PC-9 (cell line): ENCODE data around the gene RCSD1. TPM values are rescaled to one million over a fixed set of nuclear protein-coding genes. Genes with fewer than 3 reads are reported as not detected.

Source experiments
- BruUV-seq: library from RNA; stranded (reverse); fragments of 400-500 nt; replicated peaks from 2 replicates; lab custom pipeline; 2021; lab: Mats Ljungman, UMichigan
- CTCF ChIA-PET: fragments of 300-600 bp; sonication (Branson Sonifier 250); formaldehyde crosslinking; loops from one replicate; lab custom pipeline; 2022; ENCODE audit warnings: antibody characterized with exemption; lab: Charles Lee
- POLR2A ChIA-PET: fragments of 300-600 bp; sonication (Branson Sonifier 250); formaldehyde crosslinking; loops from one replicate; lab custom pipeline; 2022; ENCODE audit warnings: antibody characterized with exemption; ENCODE audit not compliant: unreplicated experiment; lab: Charles Lee
- DNase-seq, 2 experiments: peaks; one replicate each; pipeline versions ENCODE4 v3.0.0 to v3.0.0-alpha.2; 2015 to 2022; ENCODE audit warnings: mixed read lengths in 1 of 2
- H2AFZ ChIP-seq: fragments of 200-600 bp; sonication (generic); 2 replicates; pipeline ENCODE4 v1.8.1; 2017; ENCODE audit warnings: antibody characterized with exemption
- H3F3A ChIP-seq: fragments of 200-600 bp; sonication (generic); 2 replicates; pipeline ENCODE4 v1.8.1; 2017; ENCODE audit warnings: antibody characterized with exemption, mild to moderate bottlenecking, low read depth; ENCODE audit not compliant: insufficient read depth
- H3K27ac ChIP-seq: fragments of 200-600 bp; sonication (generic); 2 replicates; pipeline ENCODE4 v1.6.1; 2016; ENCODE audit warnings: mixed run types
- H3K27me3 ChIP-seq: fragments of 200-600 bp; sonication (generic); 2 replicates; pipeline ENCODE4 v1.6.1; 2016; ENCODE audit warnings: low read depth, mixed run types; ENCODE audit not compliant: insufficient read depth
- H3K36me3 ChIP-seq: fragments of 200-600 bp; sonication (generic); 2 replicates; pipeline ENCODE4 v1.6.1; 2016; ENCODE audit warnings: low read depth, mixed run types
- H3K4me1 ChIP-seq: fragments of 200-600 bp; sonication (generic); replicated peaks from 2 replicates; pipeline ENCODE4 v1.6.1; 2016; ENCODE audit warnings: mixed run types; ENCODE audit not compliant: insufficient read depth
- H3K4me2 ChIP-seq: fragments of 200-600 bp; sonication (generic); 2 replicates; pipeline ENCODE4 v1.6.1; 2017; ENCODE audit warnings: mixed run types
- H3K4me3 ChIP-seq: fragments of 200-600 bp; sonication (generic); 2 replicates; pipeline ENCODE4 v1.6.1; 2016; ENCODE audit warnings: mixed run types
- H3K79me2 ChIP-seq: fragments of 200-600 bp; sonication (generic); 2 replicates; pipeline ENCODE4 v1.6.1; 2017; ENCODE audit warnings: low read depth, mixed run types
- H3K9me2 ChIP-seq: fragments of 200-600 bp; sonication (generic); 2 replicates; pipeline ENCODE4 v1.8.1; 2017; ENCODE audit warnings: mild to moderate bottlenecking; ENCODE audit not compliant: insufficient read depth
- H3K9me3 ChIP-seq: fragments of 200-600 bp; sonication (generic); 2 replicates; pipeline ENCODE4 v1.8.1; 2016; ENCODE audit warnings: low read depth; ENCODE audit not compliant: insufficient read depth
- H4K20me1 ChIP-seq: fragments of 200-600 bp; sonication (generic); 2 replicates; pipeline ENCODE4 v1.8.1; 2017; ENCODE audit not compliant: insufficient read depth
- CTCF ChIP-seq: fragments of 200-600 bp; sonication (generic); conservative IDR thresholded peaks from 2 replicates; pipeline ENCODE4 v1.6.1; 2017; ENCODE audit warnings: mixed run types, antibody characterized with exemption, mild to moderate bottlenecking, moderate library complexity
- EZH2 ChIP-seq: fragments of 200-600 bp; sonication (generic); IDR thresholded peaks from 2 replicates; pipeline ENCODE4 v1.8.0; 2017; ENCODE audit warnings: antibody characterized with exemption, low read depth
- intact Hi-C: fragments of 100-400 bp; cut with micrococcal nuclease; formaldehyde crosslinking; loops from one replicate; pipeline ENCODE4 v1.10.0; 2022; ENCODE audit not compliant: unreplicated experiment
- total RNA-seq: library from RNA; stranded (reverse); gene quantifications from 2 replicates; pipeline ENCODE4 v1.2.3, GENCODE V29; 2021

The RCSD1 gene
- total RNA-seq, 1 experiment from 2014 or later: not detected

- 0 out of 2 replicates have a peak, but pooled peaks cover 8% of the 10 kb centered on the region for H3K4me1 ChIP-seq
- intact Hi-C loops: no loop called here
- no peaks in the 10 kb centered on the region for H4K20me1 ChIP-seq
- no peak overlapping the region for H3K4me2 ChIP-seq
- H3K4me3 ChIP-seq: no peak overlapping the region
- ChIA-PET CTCF (interaction anchor here (0.5 kb wide), 1 partner anchor 40 kb away, joined by 4 read pairs; no protein-coding TSS in a partner anchor), POLR2A (no interaction called here)
- no peaks in the 10 kb centered on the region for H3K36me3 ChIP-seq
- H3K79me2 ChIP-seq: no peaks in the 10 kb centered on the region
- H3K9me2 ChIP-seq: no peaks in the 10 kb centered on the region
- H3K27me3 ChIP-seq: peaks cover 9% of the 10 kb centered on the region; the same call in 1 of the 2 replicates
- no TSS peak for BruUV-seq
- no peaks in the 10 kb centered on the region for H3F3A ChIP-seq
- no peaks in the 10 kb centered on the region for H3K9me3 ChIP-seq
- H3K27ac ChIP-seq: no peak overlapping the region
- TF ChIP-seq EZH2 (no peak), CTCF (no peak)
- no peak for DNase-seq
- H2AFZ ChIP-seq: no peak overlapping the region
Measured at GRCh38 chr1:167676205-167676915, 46.3 kb downstream of the RCSD1 start.

- no peaks in the 10 kb centered on the region for H3K36me3 ChIP-seq
- H3K4me3 ChIP-seq: no peak overlapping the region
- no TSS peak for BruUV-seq
- ChIA-PET POLR2A (no interaction called here), CTCF (interaction anchor here (0.5 kb wide), 1 partner anchor 39 kb away, joined by 4 read pairs; no protein-coding TSS in a partner anchor)
- no peaks in the 10 kb centered on the region for H4K20me1 ChIP-seq
- H2AFZ ChIP-seq: no peak overlapping the region
- no peaks in the 10 kb centered on the region for H3K79me2 ChIP-seq
- peaks cover 9% of the 10 kb centered on the region; the same call in 1 of the 2 replicates for H3K27me3 ChIP-seq
- no peak overlapping the region for H3K4me2 ChIP-seq
- H3F3A ChIP-seq: no peaks in the 10 kb centered on the region
- H3K9me2 ChIP-seq: no peaks in the 10 kb centered on the region
- no peak overlapping the region for H3K27ac ChIP-seq
- 0 out of 2 replicates have a peak, but pooled peaks cover under 1% of the 10 kb centered on the region for H3K4me1 ChIP-seq
- TF ChIP-seq EZH2 (no peak), CTCF (no peak)
- H3K9me3 ChIP-seq: no peaks in the 10 kb centered on the region
- intact Hi-C loops: no loop called here
- DNase-seq: no peak
Measured at GRCh38 chr1:167676916-167677848, 47.1 kb downstream of the RCSD1 start.

DNA sequence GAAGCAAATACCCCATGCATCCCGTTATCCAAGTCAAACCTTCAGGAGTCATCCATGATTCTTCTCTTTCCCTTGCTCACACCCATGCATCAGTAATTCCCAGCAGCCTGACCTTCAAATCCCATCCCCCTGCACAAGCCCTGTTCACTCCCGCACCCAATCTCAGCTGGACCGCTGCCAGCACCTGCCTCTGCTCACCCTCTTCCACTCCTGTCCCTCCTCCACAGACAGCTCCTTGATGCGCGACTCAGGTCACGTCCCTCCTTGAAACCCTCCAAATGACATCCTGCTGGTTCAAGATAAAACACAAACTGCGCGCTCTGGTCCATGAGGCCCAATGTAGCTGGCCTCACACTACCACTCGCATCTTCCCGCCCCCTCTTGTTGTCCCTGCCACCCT, 48.4 kb downstream of the RCSD1 start:
- no TSS peak for BruUV-seq
- Histone ChIP-seq H3K79me2 (no peaks in the 10 kb centered on the region), H3K9me3 (no peaks in the 10 kb centered on the region), H3K4me3 (no peak overlapping the region), H3K27me3 (peaks cover 4% of the 10 kb centered on the region; the same call in 1 of the 2 replicates), H2AFZ (no peak overlapping the region), H3K27ac (no peak overlapping the region), H3K4me1 (no peaks in the 10 kb centered on the region), H3K4me2 (no peak overlapping the region), H4K20me1 (no peaks in the 10 kb centered on the region), H3F3A (no peaks in the 10 kb centered on the region), H3K36me3 (no peaks in the 10 kb centered on the region), H3K9me2 (no peaks in the 10 kb centered on the region)
- ChIA-PET CTCF (no interaction called here), POLR2A (no interaction called here)
- intact Hi-C loops: no loop called here
- DNase-seq: no peak
- TF ChIP-seq EZH2 (no peak), CTCF (no peak)
